NCI-H2196 (cell line): ENCODE data around the gene PEAR1.

Experiments used
- DNase-seq: peaks from one replicate; lab custom pipeline; 2025; ENCODE audit not compliant: unreplicated experiment; lab: John Stamatoyannopoulos, UW

Gene PEAR1

DNA sequence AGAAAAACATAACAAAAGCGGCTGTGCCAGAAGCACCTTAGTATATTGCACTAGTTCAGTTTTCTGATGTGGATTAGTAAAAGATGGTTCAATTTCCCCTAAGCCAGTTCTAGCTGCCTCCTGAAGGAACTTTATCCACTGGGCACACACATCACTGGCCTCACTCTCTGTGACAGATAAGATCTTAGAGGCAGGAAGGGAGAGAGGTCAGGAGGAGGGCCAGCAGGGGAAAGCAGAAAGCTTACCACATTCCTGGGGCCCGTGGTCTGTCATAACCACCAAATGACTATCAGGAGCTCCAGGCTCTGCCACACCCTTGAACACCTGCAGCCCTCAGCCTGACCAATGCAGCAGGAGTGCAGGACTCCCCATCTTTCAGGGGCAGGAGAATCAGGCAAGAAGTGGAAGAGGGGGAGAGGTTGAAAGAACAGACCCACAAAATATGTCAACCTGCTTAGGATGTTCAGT, 64.8 kb downstream of the PEAR1 start:
- DNase-seq, result no peak

DNA sequence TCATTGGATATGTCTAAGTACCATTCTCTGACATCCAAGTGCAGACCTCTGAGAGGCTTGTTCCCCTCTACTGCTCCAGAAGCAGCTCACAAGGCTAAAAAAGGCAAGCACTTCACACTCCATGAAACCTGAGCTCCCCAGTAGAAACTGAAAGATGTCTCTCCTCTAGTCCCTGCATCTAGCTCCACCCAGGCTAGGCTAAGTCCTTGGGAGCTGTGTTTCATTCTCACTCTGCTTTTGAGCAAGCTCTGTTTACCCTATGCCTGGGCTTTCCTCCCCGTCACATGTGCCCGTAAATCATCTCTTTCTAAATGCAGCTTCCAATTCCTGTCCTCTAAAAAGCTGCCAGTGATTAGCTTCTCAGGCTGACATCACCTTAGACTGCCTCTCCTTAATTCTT, 65.9 kb downstream of the PEAR1 start:
- DNase-seq, result peak; percentile 51

DNA sequence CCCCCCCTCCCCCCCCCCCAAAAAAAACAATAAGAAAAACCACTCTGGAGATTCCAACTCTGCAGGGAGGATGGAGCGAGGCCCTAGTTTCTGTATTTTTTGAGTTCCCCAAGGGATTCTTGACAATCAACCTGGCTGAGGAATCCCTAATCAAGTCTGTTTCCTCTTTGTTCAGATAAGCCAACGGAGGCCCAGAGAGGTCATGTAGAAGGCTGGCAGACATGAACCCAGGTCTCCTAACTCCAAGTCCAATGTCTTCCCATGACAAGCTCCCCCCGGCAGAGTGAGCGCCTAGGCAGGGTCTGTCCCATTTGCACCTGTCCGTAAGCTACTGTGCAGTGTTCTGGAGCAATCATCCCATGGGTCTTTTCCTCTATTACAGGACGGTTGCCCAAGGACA, 66.4 kb downstream of the PEAR1 start:
- no peak for DNase-seq

DNA sequence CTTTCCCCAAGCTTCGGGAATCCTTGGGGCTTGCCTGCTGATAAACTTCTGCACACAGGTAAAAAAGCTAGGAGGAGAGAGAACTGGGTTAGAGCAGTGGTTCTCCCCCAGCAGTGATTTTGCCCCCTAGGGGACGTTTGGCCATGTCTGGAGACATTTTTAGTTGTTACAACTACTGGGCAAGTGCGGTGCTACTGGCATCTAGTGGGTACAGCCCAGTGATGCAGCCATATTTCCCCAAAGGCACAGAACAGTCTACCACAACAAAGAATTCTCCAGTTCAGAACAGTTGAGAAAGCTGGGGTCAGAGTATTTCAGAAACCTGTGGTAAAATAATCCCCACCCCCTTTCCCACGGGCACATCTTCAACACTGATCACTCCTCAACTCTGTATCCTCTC, 68.2 kb downstream of the PEAR1 start:
- no peak for DNase-seq

DNA sequence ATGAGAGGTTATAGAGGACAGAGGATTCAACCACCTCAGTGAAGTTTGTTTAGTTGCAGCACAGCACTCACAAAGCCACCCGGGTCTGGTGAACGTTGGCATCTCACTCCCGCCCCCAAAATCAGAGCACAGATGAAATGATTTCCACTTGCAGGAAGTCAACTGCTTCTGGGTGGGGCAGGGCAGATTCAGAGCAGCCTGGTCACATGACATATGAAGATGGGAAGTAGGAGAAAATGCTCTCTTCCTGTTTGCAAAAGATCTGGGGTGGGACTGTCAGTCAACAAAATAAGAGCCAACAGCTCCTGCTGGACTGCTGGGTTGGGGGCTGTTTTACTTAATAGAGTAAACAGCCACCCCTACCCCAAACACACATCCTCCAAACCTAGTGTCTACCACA, 70.1 kb downstream of the PEAR1 start:
- DNase-seq, result no peak

DNA sequence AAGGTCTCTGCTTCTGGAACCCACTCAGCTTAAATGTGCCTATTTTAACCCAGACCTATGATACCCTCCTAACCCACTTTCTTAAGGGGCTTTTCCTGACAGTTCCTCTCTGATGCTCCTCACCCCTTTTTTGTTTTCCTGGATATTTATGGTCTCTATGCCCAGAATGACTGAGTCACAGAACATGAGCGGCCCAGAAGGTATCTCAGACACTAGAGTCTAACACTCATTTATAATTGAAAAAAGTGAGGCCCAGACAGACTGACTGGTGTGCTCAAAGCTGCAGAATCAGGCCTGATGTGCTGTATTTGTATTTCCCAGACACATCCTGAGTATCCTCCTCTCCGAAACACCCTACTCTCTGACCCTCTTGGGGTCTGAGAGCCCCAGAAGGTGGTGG, 70.9 kb downstream of the PEAR1 start:
- DNase-seq, result no peak
